Naive B cell (primary cell): ENCODE data around the gene JAZF1. TPM values are rescaled to one million over a fixed set of nuclear protein-coding genes. Genes with fewer than 3 reads are reported as not detected.

Experiments
- ATAC-seq, 2 donors: fragments of 150-1000 bp; cut with Tn5 transposase; 2 replicates each; pipeline ENCODE4 v1.10.0; 2021; ENCODE audit warnings: low read depth in 2 of 2, mild to moderate bottlenecking in 2 of 2, moderate library complexity in 2 of 2
- DNase-seq: peaks from one replicate; pipeline ENCODE4 v3.0.0; 2022
- H3K27ac Mint-ChIP-seq, 6 donors: one replicate each; pipeline ENCODE4 v1.8.0; 2020 to 2022; ENCODE audit warnings: mild to moderate bottlenecking in 6 of 6, mixed read lengths in 6 of 6, moderate library complexity in 5 of 6, inconsistent platforms in 2 of 6
- H3K27me3 Mint-ChIP-seq, 3 donors: one replicate each; pipeline ENCODE4 v1.8.0; 2021 to 2022; ENCODE audit warnings: mixed read lengths in 3 of 3, mild to moderate bottlenecking in 1 of 3
- H3K36me3 Mint-ChIP-seq, 2 donors: one replicate each; pipeline ENCODE4 v1.8.0; 2020 to 2022; ENCODE audit warnings: mixed read lengths in 2 of 2, inconsistent platforms in 1 of 2, mild to moderate bottlenecking in 1 of 2
- H3K4me1 Mint-ChIP-seq, 3 donors: one replicate each; pipeline ENCODE4 v1.8.0; 2020 to 2022; ENCODE audit warnings: mixed read lengths in 3 of 3, inconsistent platforms in 1 of 3, mild to moderate bottlenecking in 1 of 3, moderate library complexity in 1 of 3
- H3K4me3 Mint-ChIP-seq, 8 donors: one replicate each; pipeline ENCODE4 v1.8.0; 2020 to 2022; ENCODE audit warnings: mild to moderate bottlenecking in 8 of 8, mixed read lengths in 8 of 8, moderate library complexity in 8 of 8, inconsistent platforms in 2 of 8
- H3K9me3 Mint-ChIP-seq, 7 donors: one replicate each; pipeline ENCODE4 v1.8.0; 2020 to 2022; ENCODE audit warnings: mixed read lengths in 7 of 7, mild to moderate bottlenecking in 5 of 7, inconsistent platforms in 2 of 7, moderate library complexity in 1 of 7
- polyA plus RNA-seq, 6 donors: library from polyadenylated mRNA; unstranded; fragments of 300-500 nt; fragmentation: Illumina TruSeq; gene quantifications; one replicate each; pipeline ENCODE4 v1.2.3, GENCODE V29; 2021; ENCODE audit warnings: low read depth in 6 of 6

The JAZF1 gene
- polyA plus RNA-seq, 6 donors from 2014 or later, result 25.4 to 37.7 (median 28.3) TPM

- H3K4me3 Mint-ChIP-seq, result peak overlapping the region in 1 of 8 donors; percentile 75
- peak overlapping the region in 1 of 6 donors; percentile 75 for H3K27ac Mint-ChIP-seq
- peaks cover 34 to 67% (median 58%) of the 10 kb centered on the region in 3 donors for H3K4me1 Mint-ChIP-seq
Observed at GRCh38 chr7:28041508-28042314, 138.9 kb downstream of the JAZF1 start.

DNA sequence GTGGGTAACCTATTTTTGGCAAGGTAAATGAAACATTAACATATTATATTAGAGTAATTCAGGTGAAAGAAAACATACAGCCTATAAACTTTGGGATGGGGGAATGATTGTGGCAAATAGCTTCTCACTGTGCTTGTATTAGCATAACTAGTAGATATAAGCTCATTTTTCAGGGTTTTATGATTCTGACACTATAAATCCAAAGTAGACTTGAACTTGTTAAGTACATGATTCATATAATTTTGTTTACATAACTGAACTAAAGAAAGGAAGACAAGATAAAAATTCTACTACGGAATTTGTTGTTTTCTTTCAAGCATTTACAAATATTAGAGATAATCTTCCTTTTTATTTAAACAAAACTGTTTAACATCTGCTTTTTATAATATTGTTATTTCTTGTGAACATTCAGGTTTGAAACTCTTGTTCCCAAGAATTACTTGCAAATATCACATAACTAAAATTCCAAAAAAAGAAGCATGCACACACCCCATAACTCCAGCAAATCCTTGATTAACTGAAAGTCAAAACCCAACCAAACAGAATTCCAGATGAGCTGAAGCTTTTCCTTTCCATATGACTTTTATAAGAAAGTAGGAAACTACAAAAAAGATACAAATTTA lies 142.3 kb downstream of the JAZF1 start:
- ATAC-seq (no peak), DNase-seq (no peak)
- peaks cover 0 to 7% of the 10 kb centered on the region in 2 donors for H3K36me3 Mint-ChIP-seq
- H3K4me3 Mint-ChIP-seq, result no peak overlapping the region
- peak overlapping the region in 2 of 6 donors; percentile 9 to 59 for H3K27ac Mint-ChIP-seq
- peaks cover 0 to 5% (median 0%) of the 10 kb centered on the region in 7 donors for H3K9me3 Mint-ChIP-seq
- no peaks in the 10 kb centered on the region for H3K27me3 Mint-ChIP-seq
- peaks cover 32 to 53% (median 52%) of the 10 kb centered on the region in 3 donors for H3K4me1 Mint-ChIP-seq

More at GRCh38 chr7:28041508-28042314, 138.9 kb downstream of the JAZF1 start:
- peaks cover 0 to 5% (median 0%) of the 10 kb centered on the region in 7 donors for H3K9me3 Mint-ChIP-seq
- no peak for DNase-seq
- peaks cover 0 to 17% of the 10 kb centered on the region in 2 donors for H3K36me3 Mint-ChIP-seq
- ATAC-seq, result no peak
- no peaks in the 10 kb centered on the region for H3K27me3 Mint-ChIP-seq

DNA sequence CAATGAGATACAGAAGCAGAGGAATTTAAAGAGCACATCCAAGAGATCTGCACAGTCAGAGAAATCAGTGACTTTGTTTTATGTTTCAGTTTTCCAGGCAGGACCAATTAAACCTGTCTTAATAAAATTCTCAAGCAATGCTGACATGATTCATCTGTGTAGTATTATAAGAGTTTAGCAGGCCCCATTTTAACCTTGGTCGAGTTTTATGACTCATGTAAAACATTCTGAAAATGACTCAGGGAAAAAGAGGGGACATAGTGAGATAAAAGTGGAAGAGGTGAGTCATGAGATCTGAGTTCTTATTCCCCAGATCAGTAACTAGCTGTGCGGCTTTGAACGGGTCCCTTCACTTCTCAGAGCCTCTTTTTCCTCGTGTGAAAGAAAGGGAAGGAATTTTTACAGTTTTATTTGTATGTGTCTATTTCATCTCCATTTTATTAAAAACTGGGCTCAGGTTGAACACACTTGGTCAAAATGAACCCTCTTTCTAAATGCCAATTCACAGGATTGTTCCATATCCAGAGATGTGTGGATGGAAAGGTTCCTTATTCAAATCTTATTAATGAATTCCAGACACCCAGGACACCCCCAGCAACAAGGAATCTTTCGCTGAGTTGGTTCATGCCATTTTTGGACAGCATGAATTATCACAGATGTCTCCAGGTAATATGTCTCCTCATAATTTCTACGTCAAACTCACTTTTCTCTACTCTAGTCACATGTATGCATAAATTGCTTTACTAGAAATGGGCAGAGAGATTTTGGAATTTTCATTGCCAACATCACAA lies 143.2 kb downstream of the JAZF1 start:
- peaks cover 0 to 5% (median 0%) of the 10 kb centered on the region in 7 donors for H3K9me3 Mint-ChIP-seq
- H3K27ac Mint-ChIP-seq, result peak overlapping the region in 4 of 6 donors; percentile 13 to 71 (median 34)
- ATAC-seq, result no peak
- DNase-seq, result no peak
- no peak overlapping the region for H3K4me3 Mint-ChIP-seq
- H3K36me3 Mint-ChIP-seq, result peaks cover 0 to 7% of the 10 kb centered on the region in 2 donors
- H3K27me3 Mint-ChIP-seq, result no peaks in the 10 kb centered on the region
- peaks cover 39 to 59% (median 57%) of the 10 kb centered on the region in 3 donors for H3K4me1 Mint-ChIP-seq

DNA sequence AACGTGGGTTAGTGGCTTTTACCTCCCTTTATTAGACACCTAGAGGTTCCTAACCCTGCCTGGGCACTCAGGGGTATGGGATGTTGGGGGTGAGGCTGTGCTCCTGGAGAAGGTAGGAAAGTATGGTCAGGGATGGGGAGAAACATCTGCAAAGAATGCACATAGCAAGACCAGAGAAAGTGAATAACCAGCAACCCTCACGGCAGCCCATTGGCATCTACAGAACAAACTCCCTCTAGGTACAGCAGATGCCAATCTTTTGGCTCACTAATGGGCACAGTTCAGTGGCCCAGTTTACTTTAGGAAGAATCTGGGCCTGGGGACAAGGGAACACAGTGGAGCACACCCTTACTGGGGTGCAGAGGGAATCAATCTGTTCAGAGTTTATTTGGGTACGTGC lies 143.9 kb downstream of the JAZF1 start:
- ATAC-seq, result no peak
- DNase-seq, result no peak
- no peak overlapping the region for H3K4me3 Mint-ChIP-seq
- no peaks in the 10 kb centered on the region for H3K9me3 Mint-ChIP-seq
- H3K36me3 Mint-ChIP-seq, result peaks cover 0 to under 1% of the 10 kb centered on the region in 2 donors
- no peaks in the 10 kb centered on the region for H3K27me3 Mint-ChIP-seq
- peak overlapping the region in 5 of 6 donors; percentile 8 to 71 (median 44) for H3K27ac Mint-ChIP-seq
- H3K4me1 Mint-ChIP-seq, result peaks cover 39 to 58% (median 55%) of the 10 kb centered on the region in 3 donors

DNA sequence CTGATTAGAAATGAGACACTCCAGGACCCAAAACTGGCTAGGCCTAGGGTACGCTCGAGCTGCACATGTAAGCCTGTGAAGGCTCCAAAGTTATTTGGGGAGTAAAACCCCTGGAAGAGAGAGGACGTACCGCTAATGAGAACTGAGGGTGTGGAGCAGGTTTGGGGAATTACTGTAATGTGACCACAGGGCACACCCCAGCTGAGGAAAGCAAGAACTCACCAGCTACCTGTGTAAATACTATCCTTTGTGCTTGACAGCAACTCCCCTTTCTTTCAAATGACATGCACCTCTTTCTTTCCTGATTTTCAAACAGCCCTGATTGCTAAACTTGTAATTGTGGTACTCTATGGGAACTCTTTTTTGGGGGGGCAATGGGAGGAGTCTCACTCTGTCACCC lies 147.2 kb downstream of the JAZF1 start:
- Mint-ChIP-seq H3K4me3 (no peak overlapping the region), H3K27ac (peak overlapping the region in 2 of 6 donors; percentile 42 to 54), H3K9me3 (no peaks in the 10 kb centered on the region), H3K27me3 (no peaks in the 10 kb centered on the region), H3K4me1 (peaks cover 45 to 62% (median 59%) of the 10 kb centered on the region in 3 donors), H3K36me3 (no peaks in the 10 kb centered on the region)
- no peak for ATAC-seq
- no peak for DNase-seq

GRCh38 chr7:28032738-28033380 lies 147.7 kb downstream of the JAZF1 start:
- ATAC-seq, result no peak
- H3K36me3 Mint-ChIP-seq, result no peaks in the 10 kb centered on the region
- H3K27ac Mint-ChIP-seq, result peak overlapping the region in 1 of 6 donors; percentile 14
- no peaks in the 10 kb centered on the region for H3K27me3 Mint-ChIP-seq
- H3K9me3 Mint-ChIP-seq, result no peaks in the 10 kb centered on the region
- DNase-seq, result no peak
- H3K4me1 Mint-ChIP-seq, result peaks cover 50 to 61% (median 59%) of the 10 kb centered on the region in 3 donors
- H3K4me3 Mint-ChIP-seq, result no peak overlapping the region

GRCh38 chr7:28029051-28029450 lies 151.5 kb downstream of the JAZF1 start:
- no peak for ATAC-seq
- H3K9me3 Mint-ChIP-seq, result no peaks in the 10 kb centered on the region
- H3K27ac Mint-ChIP-seq, result no peak overlapping the region
- H3K36me3 Mint-ChIP-seq, result peaks cover 0 to under 1% of the 10 kb centered on the region in 2 donors
- no peaks in the 10 kb centered on the region for H3K27me3 Mint-ChIP-seq
- no peak for DNase-seq
- H3K4me1 Mint-ChIP-seq, result peaks cover 62 to 82% (median 65%) of the 10 kb centered on the region in 3 donors
- H3K4me3 Mint-ChIP-seq, result no peak overlapping the region

DNA sequence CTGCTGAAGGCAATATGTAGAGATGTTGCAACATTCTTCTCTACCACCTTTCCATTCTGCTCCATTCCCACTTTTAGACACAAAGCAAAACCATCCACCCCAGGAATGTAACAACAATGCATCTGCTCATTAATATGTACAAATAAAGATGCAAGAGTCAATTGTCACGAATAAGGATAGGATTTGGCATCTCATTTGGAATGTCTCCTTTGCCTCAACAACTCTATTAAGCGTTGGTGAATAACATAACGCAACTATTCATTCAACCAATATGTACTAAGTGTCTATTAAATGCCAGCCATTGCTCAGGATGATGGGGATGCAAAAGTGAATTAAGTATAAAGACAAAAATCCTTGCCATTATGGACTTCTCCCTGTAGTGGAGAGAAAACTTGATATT lies 152.1 kb downstream of the JAZF1 start:
- H3K27ac Mint-ChIP-seq, result no peak overlapping the region

DNA sequence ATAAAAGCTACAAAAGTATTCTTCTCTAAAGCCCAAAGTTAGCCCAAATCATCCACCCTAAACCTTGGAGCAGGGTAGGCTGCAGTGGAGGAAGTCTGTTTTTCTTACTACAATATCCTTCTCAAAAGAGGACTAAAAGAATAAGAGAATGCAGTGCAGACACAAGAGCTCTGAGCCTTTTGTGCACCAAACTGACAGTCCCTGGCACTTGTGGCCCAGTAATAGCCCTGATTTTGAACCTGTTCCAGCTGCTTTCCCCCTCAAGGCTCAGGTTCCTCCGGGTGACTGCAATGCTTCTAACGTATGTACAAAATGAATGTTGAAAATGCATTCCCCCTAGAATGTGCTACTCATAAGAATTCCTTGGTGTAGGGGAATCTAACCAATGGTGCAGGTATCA lies 154.4 kb downstream of the JAZF1 start:
- Mint-ChIP-seq H3K4me3 (no peak overlapping the region), H3K9me3 (no peaks in the 10 kb centered on the region), H3K27me3 (no peaks in the 10 kb centered on the region), H3K36me3 (peaks cover 0 to 7% of the 10 kb centered on the region in 2 donors), H3K27ac (peak overlapping the region in 1 of 6 donors; percentile 3), H3K4me1 (peaks cover 54 to 72% (median 55%) of the 10 kb centered on the region in 3 donors)
- DNase-seq (no peak), ATAC-seq (no peak)

More for the DNA sequence above, 152.1 kb downstream of the JAZF1 start:
- no peak for DNase-seq
- H3K36me3 Mint-ChIP-seq, result peaks cover 0 to 6% of the 10 kb centered on the region in 2 donors
- no peak for ATAC-seq
- peaks cover 61 to 84% (median 64%) of the 10 kb centered on the region in 3 donors for H3K4me1 Mint-ChIP-seq
- H3K9me3 Mint-ChIP-seq, result no peaks in the 10 kb centered on the region
- H3K27me3 Mint-ChIP-seq, result no peaks in the 10 kb centered on the region
- no peak overlapping the region for H3K4me3 Mint-ChIP-seq

- ATAC-seq, result no peak
- no peaks in the 10 kb centered on the region for H3K9me3 Mint-ChIP-seq
- H3K4me1 Mint-ChIP-seq, result peaks cover 53 to 76% (median 59%) of the 10 kb centered on the region in 3 donors
- DNase-seq, result no peak
- H3K27ac Mint-ChIP-seq, result peak overlapping the region in 1 of 6 donors; percentile 61
- H3K36me3 Mint-ChIP-seq, result peaks cover 0 to 7% of the 10 kb centered on the region in 2 donors
- H3K27me3 Mint-ChIP-seq, result no peaks in the 10 kb centered on the region
- H3K4me3 Mint-ChIP-seq, result no peak overlapping the region
Observed at GRCh38 chr7:28024786-28025334, 155.7 kb downstream of the JAZF1 start.

- DNase-seq (peak; percentile 17), ATAC-seq (peak; percentile 35 to 63)
- H3K36me3 Mint-ChIP-seq, result peaks cover 7 to 11% of the 10 kb centered on the region in 2 donors
- H3K27ac Mint-ChIP-seq, result peak overlapping the region in 2 of 6 donors; percentile 15 to 47
- no peaks in the 10 kb centered on the region for H3K27me3 Mint-ChIP-seq
- H3K4me1 Mint-ChIP-seq, result peaks cover 37 to 54% (median 48%) of the 10 kb centered on the region in 3 donors
- no peak overlapping the region for H3K4me3 Mint-ChIP-seq
- H3K9me3 Mint-ChIP-seq, result peaks cover 0 to 2% (median 0%) of the 10 kb centered on the region in 7 donors
Observed at GRCh38 chr7:28020302-28020940, 160.2 kb downstream of the JAZF1 start.

DNA sequence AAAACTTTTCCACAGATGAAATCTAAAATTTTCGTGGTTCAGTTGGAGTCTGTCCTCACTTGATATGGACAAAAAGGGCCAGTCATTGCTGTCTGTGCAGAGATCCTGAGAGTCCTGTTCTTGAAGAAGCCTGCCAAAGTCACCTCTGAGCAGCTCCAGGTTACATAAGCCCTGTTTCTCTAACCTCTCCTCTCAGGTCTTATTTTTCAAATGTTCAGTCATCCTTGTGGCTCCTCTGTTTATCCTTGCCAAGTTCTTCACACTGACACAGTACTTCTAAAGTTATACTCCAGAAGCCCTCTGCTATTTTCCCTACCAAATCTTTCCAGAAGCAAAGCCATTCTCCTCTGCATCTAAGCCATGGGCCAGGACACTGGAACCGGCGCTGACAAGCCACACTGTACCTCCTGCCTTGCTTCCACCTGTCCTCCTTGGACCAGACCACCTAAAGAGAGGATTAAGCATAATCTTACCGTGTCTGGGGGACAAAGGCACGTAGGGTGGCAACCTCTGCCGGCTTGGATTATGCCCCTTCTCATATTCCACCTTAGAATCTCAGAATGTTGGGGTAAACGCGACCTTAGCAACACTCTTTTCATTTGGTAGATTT lies 161.6 kb downstream of the JAZF1 start:
- Mint-ChIP-seq H3K4me1 (peaks cover 30 to 47% (median 46%) of the 10 kb centered on the region in 3 donors), H3K4me3 (no peak overlapping the region), H3K9me3 (peaks cover 0 to 10% (median 7%) of the 10 kb centered on the region in 7 donors), H3K27ac (peak overlapping the region in 1 of 6 donors; percentile 74), H3K27me3 (no peaks in the 10 kb centered on the region), H3K36me3 (peaks cover 15 to 23% of the 10 kb centered on the region in 2 donors)
- DNase-seq (no peak), ATAC-seq (no peak)
